ENCODE results near the gene FBRSL1. TPM values are rescaled to one million over a fixed set of nuclear protein-coding genes. Genes with fewer than 3 reads are reported as not detected.

Gene FBRSL1
- total RNA-seq, 1 experiment from 2014 or later, result 130 TPM

DNA sequence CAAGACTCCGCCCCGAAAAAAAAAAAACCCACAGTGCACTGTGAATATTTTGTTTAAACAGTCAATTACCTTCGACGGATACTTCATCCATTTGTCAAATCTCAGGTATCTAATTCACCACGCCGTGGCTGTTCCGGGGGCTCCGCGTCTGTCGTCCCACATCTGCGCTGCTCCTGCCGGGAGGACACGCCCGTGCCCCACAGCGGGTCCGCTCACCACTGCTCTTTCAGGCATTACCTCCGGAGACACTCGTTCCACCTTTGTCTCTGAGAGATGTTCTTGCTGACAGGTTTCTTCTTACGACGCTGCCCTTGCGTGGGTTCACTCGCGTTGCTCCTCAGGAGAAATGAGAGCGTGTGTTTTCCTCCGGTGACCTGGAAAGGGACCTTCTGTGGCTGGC lies 46.9 kb upstream of the FBRSL1 start:
- H3K27me3 ChIP-seq (replicated peaks; ENCODE audit: insufficient read depth, low read depth, low read length, poor library complexity), result no peaks in the 10 kb centered on the region
- H3K27ac ChIP-seq (ENCODE audit: low read depth, low read length, poor library complexity, severe bottlenecking), result no peak overlapping the region
- H3K4me1 ChIP-seq (ENCODE audit: insufficient read depth, low read length, poor library complexity, severe bottlenecking), result peaks cover 2% of the 10 kb centered on the region
- H3K36me3 ChIP-seq (ENCODE audit: insufficient read depth, low read length, poor library complexity, severe bottlenecking), result no peaks in the 10 kb centered on the region
- ChIA-PET CTCF (interaction anchor here (0.5 kb wide), 1 partner anchor 73 kb away, joined by 4 read pairs; no protein-coding TSS in a partner anchor), POLR2A (ENCODE audit: low non-redundant PET) (no interaction called here)
- H3K9me3 ChIP-seq (ENCODE audit: low read depth, low read length, poor library complexity, severe bottlenecking), result no peaks in the 10 kb centered on the region
- no peak for DNase-seq (ENCODE audit: low spot score)
- no peak overlapping the region for H3K4me3 ChIP-seq (ENCODE audit: low read depth, low read length, poor library complexity, severe bottlenecking)
- intact Hi-C loops (cut with micrococcal nuclease; ENCODE audit: unreplicated experiment), result no loop called here
- TF ChIP-seq, protein P1, sequence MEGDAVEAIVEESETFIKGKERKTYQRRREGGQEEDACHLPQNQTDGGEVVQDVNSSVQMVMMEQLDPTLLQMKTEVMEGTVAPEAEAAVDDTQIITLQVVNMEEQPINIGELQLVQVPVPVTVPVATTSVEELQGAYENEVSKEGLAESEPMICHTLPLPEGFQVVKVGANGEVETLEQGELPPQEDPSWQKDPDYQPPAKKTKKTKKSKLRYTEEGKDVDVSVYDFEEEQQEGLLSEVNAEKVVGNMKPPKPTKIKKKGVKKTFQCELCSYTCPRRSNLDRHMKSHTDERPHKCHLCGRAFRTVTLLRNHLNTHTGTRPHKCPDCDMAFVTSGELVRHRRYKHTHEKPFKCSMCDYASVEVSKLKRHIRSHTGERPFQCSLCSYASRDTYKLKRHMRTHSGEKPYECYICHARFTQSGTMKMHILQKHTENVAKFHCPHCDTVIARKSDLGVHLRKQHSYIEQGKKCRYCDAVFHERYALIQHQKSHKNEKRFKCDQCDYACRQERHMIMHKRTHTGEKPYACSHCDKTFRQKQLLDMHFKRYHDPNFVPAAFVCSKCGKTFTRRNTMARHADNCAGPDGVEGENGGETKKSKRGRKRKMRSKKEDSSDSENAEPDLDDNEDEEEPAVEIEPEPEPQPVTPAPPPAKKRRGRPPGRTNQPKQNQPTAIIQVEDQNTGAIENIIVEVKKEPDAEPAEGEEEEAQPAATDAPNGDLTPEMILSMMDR (conservative IDR thresholded peaks at IDR 0.05; ENCODE audit: low read depth, low read length), result no peak
- no peak for TF ChIP-seq EZH2 (IDR thresholded peaks at IDR 0.05; ENCODE audit: borderline replicate concordance, low read depth, low read length, poor library complexity, severe bottlenecking)
- no TSS peak for BruUV-seq (replicated peaks)

DNA sequence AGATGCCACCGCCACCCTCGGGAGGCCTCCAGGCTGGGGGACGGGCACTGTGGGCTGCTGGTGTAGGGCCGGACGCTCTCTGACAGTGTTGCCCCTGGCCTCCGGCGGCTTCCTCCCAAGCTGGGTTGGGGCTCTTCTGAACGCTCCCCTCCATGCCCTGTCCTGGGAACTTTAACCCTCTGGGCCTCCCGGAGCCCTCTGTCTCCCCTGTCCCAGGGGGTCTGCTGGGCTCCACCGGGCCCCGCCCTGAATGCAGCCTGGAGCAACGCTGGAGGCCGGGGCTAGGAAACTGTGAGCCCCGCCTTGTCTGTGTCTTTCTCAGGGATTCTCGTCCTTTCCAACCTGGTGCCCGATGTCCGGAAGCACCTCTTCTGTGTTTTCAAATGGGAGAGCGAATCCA lies 45.7 kb upstream of the FBRSL1 start:
- no peak overlapping the region for H3K27ac ChIP-seq (ENCODE audit: low read depth, low read length, poor library complexity, severe bottlenecking)
- H3K36me3 ChIP-seq (ENCODE audit: insufficient read depth, low read length, poor library complexity, severe bottlenecking), result no peaks in the 10 kb centered on the region
- H3K4me1 ChIP-seq (ENCODE audit: insufficient read depth, low read length, poor library complexity, severe bottlenecking), result no peaks in the 10 kb centered on the region
- no peaks in the 10 kb centered on the region for H3K27me3 ChIP-seq (replicated peaks; ENCODE audit: insufficient read depth, low read depth, low read length, poor library complexity)
- BruUV-seq (replicated peaks), result no TSS peak
- ChIA-PET POLR2A (ENCODE audit: low non-redundant PET) (no interaction called here), CTCF (no interaction called here)
- no peak for TF ChIP-seq EZH2 (IDR thresholded peaks at IDR 0.05; ENCODE audit: borderline replicate concordance, low read depth, low read length, poor library complexity, severe bottlenecking)
- TF ChIP-seq, protein P1 (conservative IDR thresholded peaks at IDR 0.05; ENCODE audit: low read depth, low read length), result no peak
- H3K4me3 ChIP-seq (ENCODE audit: low read depth, low read length, poor library complexity, severe bottlenecking), result no peak overlapping the region
- no peaks in the 10 kb centered on the region for H3K9me3 ChIP-seq (ENCODE audit: low read depth, low read length, poor library complexity, severe bottlenecking)
- intact Hi-C loops (cut with micrococcal nuclease; ENCODE audit: unreplicated experiment), result no loop called here
- no peak for DNase-seq (ENCODE audit: low spot score)

DNA sequence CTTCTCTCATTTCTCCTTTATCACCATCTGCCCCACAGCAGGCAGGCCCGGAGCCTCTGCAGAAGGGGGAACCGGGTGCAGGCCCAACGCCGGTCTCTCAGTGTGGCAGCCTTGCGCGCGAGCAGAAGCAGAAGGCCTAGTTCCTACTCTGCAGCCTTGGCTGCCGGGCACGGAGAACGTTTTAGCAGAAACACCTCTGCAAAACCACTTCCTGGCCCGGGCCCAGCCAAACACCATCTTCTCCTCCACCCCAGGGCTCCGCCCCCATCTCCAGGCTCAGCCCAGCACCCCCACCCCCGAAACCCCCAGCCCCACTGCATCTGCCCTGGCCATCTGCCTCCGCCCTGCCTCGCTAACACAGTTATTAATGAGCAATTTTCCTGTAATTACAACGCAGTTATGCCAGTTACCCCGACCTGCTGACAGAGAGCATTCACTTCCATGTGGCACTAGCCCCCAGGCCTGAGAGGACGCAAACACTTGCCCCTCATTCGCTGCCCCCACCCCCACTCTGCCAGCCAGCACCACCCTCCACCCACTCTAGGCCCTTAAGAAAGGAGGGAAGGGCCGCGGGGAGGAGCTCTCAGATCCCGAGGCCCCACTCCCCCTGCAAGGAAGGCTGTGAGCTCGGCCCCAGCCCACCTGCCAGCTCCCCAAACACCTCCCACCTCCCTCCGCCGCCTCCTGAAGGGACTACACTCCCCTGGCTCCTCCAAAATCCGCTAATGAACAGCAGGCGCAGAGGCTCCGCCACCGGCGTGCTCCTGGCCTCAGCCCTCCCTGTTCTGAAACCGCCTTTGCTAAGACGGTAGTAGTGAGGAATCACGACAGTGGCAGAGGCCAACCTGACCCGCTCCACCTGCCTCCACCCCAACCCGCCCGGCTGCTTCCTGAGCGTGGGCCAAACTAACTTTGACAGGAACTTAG lies 44.7 kb upstream of the FBRSL1 start:
- H3K4me1 ChIP-seq (ENCODE audit: insufficient read depth, low read length, poor library complexity, severe bottlenecking), result no peaks in the 10 kb centered on the region
- BruUV-seq (replicated peaks), result no TSS peak
- DNase-seq (ENCODE audit: low spot score), result no peak
- POLR2A ChIA-PET (ENCODE audit: low non-redundant PET), result no interaction called here
- intact Hi-C loops (cut with micrococcal nuclease; ENCODE audit: unreplicated experiment), result no loop called here
- H3K27me3 ChIP-seq (replicated peaks; ENCODE audit: insufficient read depth, low read depth, low read length, poor library complexity), result no peaks in the 10 kb centered on the region
- CTCF ChIA-PET, result no interaction called here
- no peaks in the 10 kb centered on the region for H3K36me3 ChIP-seq (ENCODE audit: insufficient read depth, low read length, poor library complexity, severe bottlenecking)
- H3K9me3 ChIP-seq (ENCODE audit: low read depth, low read length, poor library complexity, severe bottlenecking), result no peaks in the 10 kb centered on the region
- peak overlapping the region; percentile 87 for H3K27ac ChIP-seq (ENCODE audit: low read depth, low read length, poor library complexity, severe bottlenecking)
- peak overlapping the region; percentile 59 for H3K4me3 ChIP-seq (ENCODE audit: low read depth, low read length, poor library complexity, severe bottlenecking)
- TF ChIP-seq, protein P1 (conservative IDR thresholded peaks at IDR 0.05; ENCODE audit: low read depth, low read length), result no peak
- no peak for TF ChIP-seq EZH2 (IDR thresholded peaks at IDR 0.05; ENCODE audit: borderline replicate concordance, low read depth, low read length, poor library complexity, severe bottlenecking)
